ENCODE measurements around the gene TSR1.

The TSR1 gene

GRCh38 chr17:2369551-2370210 lies 33.4 kb upstream of the TSR1 start:
- no peak overlapping the region for H3K9ac ChIP-seq
- no peaks in the 10 kb centered on the region for H3K4me1 ChIP-seq
- no peaks in the 10 kb centered on the region for H3K27me3 ChIP-seq (ENCODE audit: control insufficient read depth, insufficient read depth, low read length)
- H3K4me2 ChIP-seq (ENCODE audit: low read length): no peak overlapping the region
- no peaks in the 10 kb centered on the region for H3K9me3 ChIP-seq (ENCODE audit: control insufficient read depth, low read length)
- H3K79me2 ChIP-seq: no peaks in the 10 kb centered on the region
- H3K36me3 ChIP-seq (ENCODE audit: control insufficient read depth, insufficient read depth, low read length): no peaks in the 10 kb centered on the region
- H3K4me3 ChIP-seq (ENCODE audit: low read depth, low read length): no peak overlapping the region
- no peak for TF ChIP-seq CTCF (IDR thresholded peaks at IDR 0.05)
- H2AFZ ChIP-seq: no peak overlapping the region
- no peak overlapping the region for H3K27ac ChIP-seq

- H3K27me3 ChIP-seq (ENCODE audit: control insufficient read depth, insufficient read depth, low read length): no peaks in the 10 kb centered on the region
- H3K79me2 ChIP-seq: no peaks in the 10 kb centered on the region
- H3K4me2 ChIP-seq (ENCODE audit: low read length): no peak overlapping the region
- H3K9me3 ChIP-seq (ENCODE audit: control insufficient read depth, low read length): no peaks in the 10 kb centered on the region
- no peak overlapping the region for H2AFZ ChIP-seq
- TF ChIP-seq CTCF (IDR thresholded peaks at IDR 0.05): no peak
- H3K9ac ChIP-seq: no peak overlapping the region
- no peak overlapping the region for H3K4me3 ChIP-seq (ENCODE audit: low read depth, low read length)
- no peaks in the 10 kb centered on the region for H3K4me1 ChIP-seq
- H3K27ac ChIP-seq: no peak overlapping the region
- no peaks in the 10 kb centered on the region for H3K36me3 ChIP-seq (ENCODE audit: control insufficient read depth, insufficient read depth, low read length)
Observed at GRCh38 chr17:2369039-2369438, 32.8 kb upstream of the TSR1 start.

- no peaks in the 10 kb centered on the region for H3K4me1 ChIP-seq
- no peaks in the 10 kb centered on the region for H3K36me3 ChIP-seq (ENCODE audit: control insufficient read depth, insufficient read depth, low read length)
Observed at GRCh38 chr17:2368359-2368758, 32.1 kb upstream of the TSR1 start.

GRCh38 chr17:2366747-2367494 lies 30.7 kb upstream of the TSR1 start:
- H2AFZ ChIP-seq: no peak overlapping the region
- H3K9ac ChIP-seq: no peak overlapping the region
- H3K4me3 ChIP-seq (ENCODE audit: low read depth, low read length): no peak overlapping the region

More at GRCh38 chr17:2368359-2368758, 32.1 kb upstream of the TSR1 start:
- no peak overlapping the region for H3K4me2 ChIP-seq (ENCODE audit: low read length)
- no peak overlapping the region for H3K4me3 ChIP-seq (ENCODE audit: low read depth, low read length)
- H3K27ac ChIP-seq: no peak overlapping the region
- TF ChIP-seq CTCF (IDR thresholded peaks at IDR 0.05): no peak
- no peak overlapping the region for H3K9ac ChIP-seq
- H2AFZ ChIP-seq: no peak overlapping the region
- no peaks in the 10 kb centered on the region for H3K9me3 ChIP-seq (ENCODE audit: control insufficient read depth, low read length)
- H3K27me3 ChIP-seq (ENCODE audit: control insufficient read depth, insufficient read depth, low read length): no peaks in the 10 kb centered on the region
- H3K79me2 ChIP-seq: no peaks in the 10 kb centered on the region

More at GRCh38 chr17:2366747-2367494, 30.7 kb upstream of the TSR1 start:
- no peaks in the 10 kb centered on the region for H3K27me3 ChIP-seq (ENCODE audit: control insufficient read depth, insufficient read depth, low read length)
- H3K9me3 ChIP-seq (ENCODE audit: control insufficient read depth, low read length): no peaks in the 10 kb centered on the region
- no peak for TF ChIP-seq CTCF (IDR thresholded peaks at IDR 0.05)
- no peaks in the 10 kb centered on the region for H3K36me3 ChIP-seq (ENCODE audit: control insufficient read depth, insufficient read depth, low read length)
- no peaks in the 10 kb centered on the region for H3K4me1 ChIP-seq
- no peaks in the 10 kb centered on the region for H3K79me2 ChIP-seq
- no peak overlapping the region for H3K4me2 ChIP-seq (ENCODE audit: low read length)
- H3K27ac ChIP-seq: no peak overlapping the region
